WERI-Rb-1 (cell line): Measurements from ENCODE around the gene SLC22A15.

Source experiments
- DNase-seq: peaks from one replicate; pipeline ENCODE4 v3.0.0-alpha.2; 2020
- H3K27ac ChIP-seq: fragments of 250-450 bp; sonication (Bioruptor Pico); 2 replicates; pipeline ENCODE4 v1.5.1; 2020; ENCODE audit warnings: mild to moderate bottlenecking, moderate library complexity
- H3K27me3 ChIP-seq: fragments of 250-450 bp; sonication (Bioruptor Pico); 2 replicates; pipeline ENCODE4 v1.5.1; 2021; ENCODE audit warnings: mild to moderate bottlenecking, low read depth, moderate library complexity; ENCODE audit not compliant: insufficient read depth, severe bottlenecking
- H3K36me3 ChIP-seq: fragments of 250-450 bp; sonication (Bioruptor Pico); 2 replicates; pipeline ENCODE4 v1.5.1; 2020; ENCODE audit warnings: mild to moderate bottlenecking, moderate library complexity
- H3K4me3 ChIP-seq: 2 replicates; pipeline ENCODE4 v1.5.1; 2011; ENCODE audit warnings: low read depth, mild to moderate bottlenecking, control low read depth, low read length
- H3K9me3 ChIP-seq: fragments of 250-450 bp; sonication (Bioruptor Pico); 2 replicates; pipeline ENCODE4 v1.5.1; 2021; ENCODE audit warnings: mild to moderate bottlenecking, moderate library complexity; ENCODE audit not compliant: severe bottlenecking
- CTCF ChIP-seq: IDR thresholded peaks from 2 replicates; pipeline ENCODE4 v1.5.1; 2011; ENCODE audit warnings: low read depth, mild to moderate bottlenecking, control low read depth, inconsistent platforms, low read length

SLC22A15 gene

GRCh38 chr1:116076831-116077230 lies 100.5 kb downstream of the SLC22A15 start:
- Histone ChIP-seq H3K36me3 (no peaks in the 10 kb centered on the region), H3K27me3 (no peaks in the 10 kb centered on the region), H3K4me3 (no peak overlapping the region), H3K27ac (no peak overlapping the region), H3K9me3 (no peaks in the 10 kb centered on the region)
- no peak for TF ChIP-seq CTCF
- DNase-seq, result no peak

- H3K4me3 ChIP-seq, result no peak overlapping the region
- H3K27me3 ChIP-seq, result no peaks in the 10 kb centered on the region
These were observed 102.4 kb downstream of the SLC22A15 start for GRCh38 chr1:116078699-116079223.

GRCh38 chr1:116087628-116088027 lies 111.3 kb downstream of the SLC22A15 start:
- Histone ChIP-seq H3K27me3 (no peaks in the 10 kb centered on the region), H3K36me3 (no peaks in the 10 kb centered on the region), H3K27ac (no peak overlapping the region), H3K9me3 (no peaks in the 10 kb centered on the region), H3K4me3 (no peak overlapping the region)
- TF ChIP-seq CTCF, result no peak
- DNase-seq, result no peak

More at GRCh38 chr1:116078699-116079223, 102.4 kb downstream of the SLC22A15 start:
- DNase-seq, result no peak
- no peak overlapping the region for H3K27ac ChIP-seq
- TF ChIP-seq CTCF, result no peak
- H3K9me3 ChIP-seq, result no peaks in the 10 kb centered on the region
- H3K36me3 ChIP-seq, result no peaks in the 10 kb centered on the region

- no peak for TF ChIP-seq CTCF
- no peak overlapping the region for H3K4me3 ChIP-seq
- no peak overlapping the region for H3K27ac ChIP-seq
- no peaks in the 10 kb centered on the region for H3K36me3 ChIP-seq
- H3K27me3 ChIP-seq, result no peaks in the 10 kb centered on the region
- H3K9me3 ChIP-seq, result no peaks in the 10 kb centered on the region
- no peak for DNase-seq
These were observed 113.6 kb downstream of the SLC22A15 start for GRCh38 chr1:116089870-116090269.

GRCh38 chr1:116091083-116091482 lies 114.8 kb downstream of the SLC22A15 start:
- no peak for TF ChIP-seq CTCF
- H3K9me3 ChIP-seq, result no peaks in the 10 kb centered on the region
- H3K36me3 ChIP-seq, result no peaks in the 10 kb centered on the region

GRCh38 chr1:116092752-116093489 lies 116.6 kb downstream of the SLC22A15 start:
- H3K4me3 ChIP-seq, result no peak overlapping the region
- H3K9me3 ChIP-seq, result no peaks in the 10 kb centered on the region
- H3K36me3 ChIP-seq, result no peaks in the 10 kb centered on the region
- H3K27me3 ChIP-seq, result no peaks in the 10 kb centered on the region
- no peak overlapping the region for H3K27ac ChIP-seq
- DNase-seq, result no peak
- TF ChIP-seq CTCF, result no peak

More at GRCh38 chr1:116091083-116091482, 114.8 kb downstream of the SLC22A15 start:
- DNase-seq, result no peak
- Histone ChIP-seq H3K27ac (no peak overlapping the region), H3K4me3 (no peak overlapping the region), H3K27me3 (no peaks in the 10 kb centered on the region)
